GM12874 (cell line): ENCODE results near the gene CMTM8.

Source experiments
- CTCF ChIP-seq: IDR thresholded peaks from 2 replicates; pipeline ENCODE4 v1.5.1; 2011; ENCODE audit warnings: low read depth, mild to moderate bottlenecking, control low read depth, low read length, moderate library complexity; ENCODE audit not compliant: insufficient read depth

Gene CMTM8

GRCh38 chr3:32340611-32341365 is 102.3 kb downstream of the CMTM8 start:
- peak; percentile 14; the same call in 1 of the 2 replicates for TF ChIP-seq CTCF

GRCh38 chr3:32347343-32348125 is 109.1 kb downstream of the CMTM8 start:
- TF ChIP-seq CTCF, result no peak

GRCh38 chr3:32349184-32349583 is 110.7 kb downstream of the CMTM8 start:
- TF ChIP-seq CTCF, result no peak

- no peak for TF ChIP-seq CTCF
Measured at GRCh38 chr3:32352563-32352962, 114.1 kb downstream of the CMTM8 start.

- no peak for TF ChIP-seq CTCF
Measured at GRCh38 chr3:32353351-32353750, 114.9 kb downstream of the CMTM8 start.

- TF ChIP-seq CTCF, result no peak
Measured at GRCh38 chr3:32354362-32354778, 115.9 kb downstream of the CMTM8 start.

GRCh38 chr3:32355751-32356291 is 117.3 kb downstream of the CMTM8 start:
- no peak for TF ChIP-seq CTCF
